GM13977 (cell line): ENCODE data around the gene AHRR.
"Not testable (repeated sequence)": the region's sequence is repeated elsewhere in the genome, so short reads cannot be mapped to it uniquely, and the experiment has no call there.

ENCODE experiments used
- DNase-seq: peaks from one replicate; pipeline ENCODE4 v3.0.0; 2012; ENCODE audit warnings: low spot score
- in situ Hi-C: fragments of 300-500 bp; cut with MboI; formaldehyde crosslinking; loops from one replicate; pipeline ENCODE4 v1.12.0; 2022; ENCODE audit warnings: low sequenced_read_pairs, low pct_unique_long_range_greater_than_20kb, mixed read lengths, inconsistent platforms; ENCODE audit not compliant: unreplicated experiment
- TF ChIP-seq, protein P1 (sequence below): IDR thresholded peaks from 2 replicates; pipeline ENCODE4 v1.5.1; 2012; ENCODE audit warnings: mild to moderate bottlenecking, control low read depth; ENCODE audit not compliant: insufficient read depth; ENCODE audit errors: extremely low read depth, missing control alignments

The AHRR gene

DNA sequence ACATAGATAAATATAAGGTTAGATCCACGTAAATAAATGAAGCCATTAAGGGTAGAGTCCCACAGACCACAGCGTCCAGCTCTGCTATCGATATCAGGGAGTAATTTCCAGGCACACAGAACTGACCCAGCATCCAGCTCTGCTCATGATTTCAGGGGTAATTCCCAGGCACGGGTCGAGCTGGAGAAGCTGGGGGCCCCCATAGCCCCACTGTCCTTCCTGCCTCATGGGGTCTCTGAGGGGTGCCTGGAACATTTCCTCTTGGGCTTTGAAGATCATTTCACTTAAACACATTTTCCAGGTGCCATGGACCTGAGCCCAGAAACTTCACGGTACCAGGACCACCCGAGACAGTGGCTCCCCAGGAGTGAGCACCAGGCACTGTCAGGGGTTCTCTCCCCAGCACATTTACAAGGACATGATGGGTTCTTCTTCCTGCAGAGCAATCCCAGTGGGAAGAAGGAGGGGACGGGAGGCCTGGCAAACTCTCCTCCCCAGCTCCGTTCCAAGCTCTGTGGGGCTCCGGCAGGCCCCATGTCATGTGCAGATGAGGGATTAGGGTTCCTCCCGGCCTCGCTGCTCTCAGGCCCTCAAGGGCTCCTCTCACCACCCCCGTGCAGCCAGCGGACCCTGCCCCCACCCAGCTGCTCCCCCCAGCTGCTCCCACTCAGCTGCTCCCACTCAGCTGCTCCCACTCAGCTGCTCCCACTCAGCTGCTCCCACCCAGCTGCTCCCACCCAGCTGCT, 23.4 kb upstream of the AHRR start:
- in situ Hi-C loops, DNase-seq: not testable (repeated sequence)

DNA sequence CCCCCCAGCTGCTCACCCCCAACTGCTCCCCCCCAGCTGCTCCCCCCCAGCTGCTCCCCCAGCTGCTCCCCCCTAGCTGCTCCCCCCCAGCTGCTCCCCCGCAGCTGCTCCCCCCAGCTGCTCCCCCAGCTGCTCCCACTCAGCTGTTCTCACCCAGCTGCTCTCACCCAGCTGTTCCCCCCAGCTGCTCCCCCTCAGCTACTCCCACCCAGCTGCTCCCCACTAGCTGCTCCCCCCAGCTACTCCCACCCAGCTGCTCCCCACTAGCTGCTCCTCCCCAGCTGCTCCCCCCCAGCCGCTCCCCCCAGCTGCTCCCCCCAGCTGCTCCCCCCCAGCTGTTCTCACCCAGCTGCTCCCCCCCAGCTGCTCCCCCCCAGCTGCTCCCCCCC, 22.8 kb upstream of the AHRR start:
- TF ChIP-seq, protein P1, sequence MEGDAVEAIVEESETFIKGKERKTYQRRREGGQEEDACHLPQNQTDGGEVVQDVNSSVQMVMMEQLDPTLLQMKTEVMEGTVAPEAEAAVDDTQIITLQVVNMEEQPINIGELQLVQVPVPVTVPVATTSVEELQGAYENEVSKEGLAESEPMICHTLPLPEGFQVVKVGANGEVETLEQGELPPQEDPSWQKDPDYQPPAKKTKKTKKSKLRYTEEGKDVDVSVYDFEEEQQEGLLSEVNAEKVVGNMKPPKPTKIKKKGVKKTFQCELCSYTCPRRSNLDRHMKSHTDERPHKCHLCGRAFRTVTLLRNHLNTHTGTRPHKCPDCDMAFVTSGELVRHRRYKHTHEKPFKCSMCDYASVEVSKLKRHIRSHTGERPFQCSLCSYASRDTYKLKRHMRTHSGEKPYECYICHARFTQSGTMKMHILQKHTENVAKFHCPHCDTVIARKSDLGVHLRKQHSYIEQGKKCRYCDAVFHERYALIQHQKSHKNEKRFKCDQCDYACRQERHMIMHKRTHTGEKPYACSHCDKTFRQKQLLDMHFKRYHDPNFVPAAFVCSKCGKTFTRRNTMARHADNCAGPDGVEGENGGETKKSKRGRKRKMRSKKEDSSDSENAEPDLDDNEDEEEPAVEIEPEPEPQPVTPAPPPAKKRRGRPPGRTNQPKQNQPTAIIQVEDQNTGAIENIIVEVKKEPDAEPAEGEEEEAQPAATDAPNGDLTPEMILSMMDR, result no peak

DNA sequence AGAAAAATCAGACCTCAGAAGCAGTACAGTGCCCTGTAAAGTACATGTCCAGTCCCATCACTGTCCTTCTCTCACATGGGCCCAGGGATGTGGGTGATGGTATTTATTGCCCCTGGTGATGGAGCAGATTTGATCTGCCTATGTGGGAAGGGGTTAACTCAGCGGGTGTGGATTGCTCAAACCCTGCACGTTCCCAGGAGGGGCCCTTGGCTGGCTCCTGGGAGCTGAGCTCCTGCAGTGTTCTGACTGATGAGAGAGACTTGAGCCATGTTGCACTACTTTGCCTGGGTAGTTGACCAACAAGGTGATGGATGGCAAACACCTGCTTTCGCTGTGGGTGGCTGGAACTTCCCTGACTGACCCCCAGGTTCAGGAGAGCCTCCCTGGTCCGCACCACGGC, 21.6 kb upstream of the AHRR start:
- in situ Hi-C loops, result not testable (repeated sequence)

More for the DNA sequence above, 22.8 kb upstream of the AHRR start:
- DNase-seq, result no peak
- in situ Hi-C loops, result no loop called here

DNA sequence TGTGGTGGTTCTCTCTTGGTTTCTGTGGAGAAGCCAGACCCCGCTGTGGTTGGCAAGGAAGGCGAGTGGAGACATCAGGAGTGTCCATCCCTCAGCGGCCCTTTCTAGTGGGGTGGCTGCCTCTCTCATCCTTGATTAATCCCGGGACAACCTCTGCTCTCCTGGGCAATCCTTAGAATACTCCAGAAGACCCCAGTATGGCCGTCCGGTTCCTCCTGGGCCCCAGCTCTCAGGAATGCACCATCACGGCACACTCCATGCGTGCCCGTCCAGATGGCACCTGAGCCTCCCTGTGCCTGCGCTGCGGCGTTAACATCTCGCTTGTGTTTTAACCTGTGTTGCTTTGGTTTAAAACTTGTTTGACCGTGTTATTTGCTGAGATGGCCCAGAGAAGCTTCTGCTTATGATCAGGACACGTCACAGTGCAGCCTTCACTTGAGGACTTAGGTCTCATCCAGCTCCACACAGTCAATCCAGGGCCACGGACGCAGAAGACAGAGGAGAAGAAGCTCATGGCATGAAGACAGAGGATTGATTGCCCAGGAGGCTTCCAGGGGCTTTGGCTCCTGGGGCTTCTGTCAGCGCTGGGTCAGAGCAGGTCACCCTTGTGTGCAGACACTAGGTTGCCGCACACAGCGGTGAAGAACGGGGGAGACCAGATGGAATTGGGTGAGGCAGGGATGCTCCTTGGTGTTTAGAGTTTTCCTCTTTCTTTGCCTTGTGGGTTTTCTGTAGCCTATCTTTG, 20.7 kb upstream of the AHRR start:
- in situ Hi-C loops, DNase-seq: not testable (repeated sequence)

More for the DNA sequence above, 21.6 kb upstream of the AHRR start:
- not testable (repeated sequence) for DNase-seq

DNA sequence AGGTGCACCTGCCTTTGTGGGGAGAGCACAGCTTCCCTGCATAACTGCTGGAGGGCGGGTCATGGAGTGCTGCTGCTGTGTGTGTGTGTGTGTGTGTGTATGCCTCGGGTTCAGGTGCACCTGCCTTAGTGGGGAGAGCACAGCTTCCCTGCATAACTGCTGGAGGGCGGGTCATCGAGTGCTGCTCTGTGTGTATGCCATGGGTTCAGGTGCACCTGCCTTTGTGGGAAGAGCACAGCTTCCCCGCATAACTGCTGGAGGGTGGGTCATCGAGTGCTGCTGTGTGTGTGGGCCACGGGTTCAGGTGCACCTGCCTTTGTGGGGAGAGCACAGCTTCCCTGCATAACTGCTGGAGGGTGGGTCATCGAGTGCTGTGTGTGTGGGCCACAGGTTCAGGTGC, 19.1 kb upstream of the AHRR start:
- DNase-seq, in situ Hi-C loops: not testable (repeated sequence)

GRCh38 chr5:302966-303365, 18.5 kb upstream of the AHRR start:
- in situ Hi-C loops, result no loop called here
- no peak for DNase-seq
- TF ChIP-seq, protein P1, result no peak

DNA sequence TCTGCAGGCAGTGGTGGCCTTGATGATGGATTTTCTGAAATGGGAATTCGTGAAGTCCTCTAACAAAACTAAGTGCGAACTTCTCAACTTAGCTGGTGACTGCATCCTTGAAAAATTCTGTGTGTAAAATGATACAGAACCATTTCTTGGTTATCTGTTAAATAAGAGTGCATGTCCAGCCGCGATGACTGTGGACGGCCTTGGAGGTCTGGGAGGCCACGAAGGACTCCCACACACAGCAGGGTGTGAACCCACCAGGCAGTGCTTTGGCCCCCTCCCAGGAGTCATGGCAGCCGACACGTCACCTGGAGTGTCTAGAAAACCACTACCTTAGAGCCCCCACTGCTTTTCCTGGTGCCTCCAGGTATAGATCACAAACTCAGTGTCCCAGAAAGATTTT, 17.8 kb upstream of the AHRR start:
- in situ Hi-C loops, DNase-seq: not testable (repeated sequence)

DNA sequence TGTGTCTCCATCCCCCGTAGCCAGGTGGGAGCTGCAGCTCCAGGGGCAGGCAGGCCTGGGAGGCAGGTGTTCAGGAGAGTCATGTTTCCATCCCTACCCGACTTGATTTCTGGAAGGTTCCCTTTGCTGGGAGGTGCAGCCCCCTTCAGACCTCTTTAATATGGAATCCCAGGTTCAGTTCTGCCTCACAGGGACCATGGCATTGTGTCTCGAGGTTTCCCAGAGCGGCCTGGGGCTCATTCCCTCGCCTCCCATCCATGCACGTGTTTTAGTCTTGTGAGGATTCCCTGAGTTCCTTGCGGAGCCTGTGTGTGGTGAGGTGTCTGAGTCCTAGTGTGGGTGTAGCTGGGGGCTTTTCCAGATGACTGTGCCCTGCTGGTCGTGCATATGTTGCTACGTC, 16.5 kb upstream of the AHRR start:
- TF ChIP-seq, protein P1, result no peak
- in situ Hi-C loops, result no loop called here

DNA sequence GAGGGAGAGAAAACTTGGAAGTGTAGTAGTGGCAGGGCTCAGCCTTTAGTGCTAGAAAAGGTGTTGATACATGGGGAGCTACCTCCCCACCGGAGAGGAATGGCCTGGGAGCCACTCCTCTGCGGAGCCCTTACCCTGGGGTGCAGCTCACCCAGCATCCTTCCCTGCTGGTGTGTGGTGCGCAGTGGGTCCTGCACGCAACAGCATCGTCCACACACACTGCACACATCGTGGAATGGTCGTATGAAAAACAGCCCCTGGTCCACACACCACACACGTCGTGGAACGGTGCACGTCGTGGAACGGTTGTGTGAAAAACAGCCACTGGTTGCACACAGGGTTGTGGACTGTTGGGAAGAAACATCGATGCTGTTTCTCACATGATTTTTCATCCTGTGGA, 16.1 kb upstream of the AHRR start:
- no peak for DNase-seq
- TF ChIP-seq, protein P1, result no peak
- in situ Hi-C loops, result no loop called here

More for the DNA sequence above, 16.5 kb upstream of the AHRR start:
- DNase-seq, result no peak
